Measurements from ENCODE around the gene CAV2.
"Not testable (repeated sequence)": the region's sequence is repeated elsewhere in the genome, so short reads cannot be mapped to it uniquely, and the experiment has no call there.

Gene CAV2, protein sequence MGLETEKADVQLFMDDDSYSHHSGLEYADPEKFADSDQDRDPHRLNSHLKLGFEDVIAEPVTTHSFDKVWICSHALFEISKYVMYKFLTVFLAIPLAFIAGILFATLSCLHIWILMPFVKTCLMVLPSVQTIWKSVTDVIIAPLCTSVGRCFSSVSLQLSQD

DNA sequence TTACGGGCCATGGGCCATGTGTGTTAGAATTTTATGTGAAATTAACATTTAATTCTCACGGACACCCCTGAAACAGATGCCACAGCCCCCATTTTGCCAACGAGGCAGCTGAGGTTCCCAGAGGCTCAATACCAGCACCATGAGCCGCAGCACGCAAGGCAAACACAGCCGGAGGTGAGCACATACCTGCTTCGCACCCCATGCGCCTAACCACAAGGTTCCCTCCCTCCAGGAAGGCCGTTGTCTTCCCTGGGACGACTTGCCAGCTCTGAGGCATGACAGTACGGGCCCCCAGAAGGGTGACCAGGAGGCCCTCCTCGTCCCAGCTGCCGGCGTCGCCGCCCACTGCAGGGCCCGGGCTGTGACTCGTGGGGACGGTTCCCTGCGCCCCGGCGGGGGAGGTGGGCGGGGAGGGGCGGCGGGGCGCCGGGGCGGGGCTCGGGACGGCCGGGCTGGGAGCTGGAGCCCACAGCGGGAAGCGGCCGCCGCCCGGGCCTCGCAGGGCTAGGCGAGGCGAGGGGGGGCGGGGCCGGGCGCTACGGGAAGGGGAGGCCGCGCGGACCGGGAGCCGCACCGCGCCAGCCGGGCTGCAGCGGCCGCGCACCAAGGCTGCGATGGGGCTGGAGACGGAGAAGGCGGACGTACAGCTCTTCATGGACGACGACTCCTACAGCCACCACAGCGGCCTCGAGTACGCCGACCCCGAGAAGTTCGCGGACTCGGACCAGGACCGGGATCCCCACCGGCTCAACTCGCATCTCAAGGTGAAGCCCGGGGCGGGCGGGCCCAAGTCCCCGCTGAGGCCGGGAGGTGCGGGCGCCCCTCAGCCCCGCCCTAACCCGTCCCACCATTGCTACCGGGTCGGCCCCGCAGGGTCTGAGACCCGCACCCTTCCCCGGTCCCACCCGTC lies at the start of gene CAV2:
Gene CAV2, plus strand, starts transcription at position 571 of the 910 bp plus-strand sequence. Its CDS starts 44 bp downstream, at position 615.
- no peak for DNase-seq

DNA sequence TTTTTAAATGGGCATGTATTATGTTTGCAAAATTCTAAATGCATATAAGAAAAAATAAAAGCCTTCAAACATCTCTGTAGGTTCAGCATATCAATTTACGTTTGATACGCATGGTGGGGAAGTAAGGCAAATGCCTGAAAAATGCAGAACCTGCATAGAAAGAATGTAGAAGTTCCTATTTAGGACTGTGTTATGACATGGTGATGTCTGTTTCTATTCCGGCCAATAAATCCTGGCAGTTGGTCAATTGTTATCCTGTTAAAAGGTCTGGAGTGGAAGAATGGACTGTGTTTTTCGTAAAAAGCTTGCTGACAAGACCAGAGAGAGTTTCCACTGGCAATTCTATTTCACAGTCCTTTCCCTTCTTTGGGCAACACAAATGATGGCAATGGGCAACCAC lies 49.6 kb upstream of the CAV2 start:
- DNase-seq, result no peak

DNA sequence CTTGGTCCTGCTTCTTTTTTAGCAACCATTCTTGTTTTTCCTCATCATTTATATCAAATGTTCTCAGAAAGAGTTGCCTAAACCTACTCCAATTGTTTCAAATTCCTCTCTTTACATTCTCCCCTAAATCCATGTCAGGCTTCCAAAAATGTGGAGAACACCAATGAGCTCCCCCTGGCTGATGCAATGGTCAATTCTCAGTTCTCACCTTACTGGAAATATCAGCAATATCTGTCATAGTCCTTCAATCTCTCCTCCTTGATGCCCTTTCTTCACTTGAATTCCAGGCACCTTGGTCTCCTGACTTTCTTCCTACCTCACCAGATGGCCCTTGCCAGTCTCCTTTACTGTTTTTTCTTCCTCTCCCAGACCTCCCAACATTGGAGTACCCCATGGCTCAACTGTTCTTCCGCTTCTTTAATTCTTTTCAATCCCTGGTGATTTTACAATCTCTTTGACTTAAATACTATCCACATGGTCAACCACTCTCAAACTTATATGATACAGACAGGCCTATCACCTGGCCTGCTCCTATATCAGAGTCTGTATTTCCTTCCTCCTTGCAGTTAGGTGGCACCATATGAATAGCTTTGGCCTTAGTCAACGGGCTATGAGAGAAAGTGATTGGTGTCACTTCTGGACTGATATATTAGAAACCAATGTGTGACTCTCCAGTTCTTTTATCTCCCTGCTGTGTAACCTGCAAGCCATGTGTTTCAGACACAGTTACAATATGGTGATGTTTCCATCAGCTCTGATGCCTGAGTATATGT lies 47.4 kb upstream of the CAV2 start:
- no peak for DNase-seq

DNA sequence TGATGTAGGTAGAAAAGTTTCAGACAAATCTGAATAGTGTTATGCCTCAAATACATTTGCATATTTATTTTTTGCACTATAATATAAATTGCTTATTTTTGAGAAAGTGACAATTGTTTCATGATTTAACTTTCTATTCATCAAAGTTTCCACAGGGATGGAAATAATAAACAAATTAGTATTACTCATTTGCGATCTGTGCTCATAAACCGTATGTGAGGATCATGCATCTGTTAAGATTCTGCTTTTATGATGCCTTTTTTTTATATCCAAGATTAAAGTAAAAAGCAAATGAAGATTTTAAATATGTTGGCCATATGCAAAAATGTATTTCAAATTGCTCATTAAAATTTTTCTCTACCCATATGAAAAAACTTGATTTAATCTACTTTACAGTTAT lies 45.2 kb upstream of the CAV2 start:
- no peak for DNase-seq

DNA sequence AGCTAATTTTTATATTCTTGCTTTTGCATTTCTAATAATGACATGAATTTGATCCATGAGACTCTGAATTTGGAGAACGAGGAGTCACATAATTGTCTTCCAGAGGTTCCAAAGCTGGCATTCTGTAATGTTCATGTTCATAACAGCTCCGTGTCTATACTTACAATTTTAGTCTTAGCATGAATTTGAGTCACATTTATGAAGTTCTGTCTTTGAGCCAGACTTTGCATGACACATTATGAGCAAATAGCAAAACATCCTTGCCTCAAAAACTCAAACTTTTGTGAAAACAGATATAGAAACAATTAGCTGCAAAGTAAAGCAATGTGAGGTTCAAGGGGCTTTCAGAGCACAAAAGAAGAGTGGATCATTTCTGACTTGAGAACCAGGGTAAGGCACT lies 44.5 kb upstream of the CAV2 start:
- no peak for DNase-seq

DNA sequence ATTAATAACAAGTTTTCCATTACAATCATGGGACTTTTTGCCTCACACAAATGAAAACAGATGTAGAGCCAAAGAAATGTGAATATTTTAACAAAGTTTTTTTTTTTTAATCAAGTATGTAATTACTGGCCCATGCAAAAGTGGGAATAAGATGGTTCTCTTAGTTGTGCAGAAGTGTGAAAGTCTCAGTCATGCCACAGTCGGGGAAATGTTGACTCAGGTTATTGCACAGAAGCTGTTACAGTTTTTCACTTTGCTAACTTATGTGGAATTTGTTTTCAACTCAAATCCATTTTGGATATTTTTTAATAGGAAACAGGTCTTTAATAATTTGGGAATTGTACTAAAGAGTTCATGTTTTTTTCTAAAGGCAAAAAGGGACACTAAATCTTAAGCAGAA lies 44.0 kb upstream of the CAV2 start:
- no peak for DNase-seq

DNA sequence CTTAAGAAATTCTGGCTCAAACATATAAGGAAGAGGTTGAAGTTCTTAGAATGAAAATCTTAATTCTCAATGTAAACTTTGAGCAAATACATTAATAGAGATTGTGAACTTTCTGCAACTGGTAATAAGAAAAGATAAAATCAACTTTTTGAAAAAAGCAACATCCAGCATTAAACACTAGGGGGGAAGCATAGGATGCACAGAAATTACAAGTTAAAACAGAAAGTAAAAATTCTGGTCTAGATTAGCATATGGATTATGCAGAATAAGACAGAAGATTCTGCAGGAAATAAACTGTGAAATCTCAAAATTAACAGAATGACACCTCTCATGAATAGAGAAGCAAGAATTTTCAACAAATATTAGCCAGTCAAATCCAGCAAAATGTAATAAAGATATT lies 38.0 kb upstream of the CAV2 start:
- no peak for DNase-seq

DNA sequence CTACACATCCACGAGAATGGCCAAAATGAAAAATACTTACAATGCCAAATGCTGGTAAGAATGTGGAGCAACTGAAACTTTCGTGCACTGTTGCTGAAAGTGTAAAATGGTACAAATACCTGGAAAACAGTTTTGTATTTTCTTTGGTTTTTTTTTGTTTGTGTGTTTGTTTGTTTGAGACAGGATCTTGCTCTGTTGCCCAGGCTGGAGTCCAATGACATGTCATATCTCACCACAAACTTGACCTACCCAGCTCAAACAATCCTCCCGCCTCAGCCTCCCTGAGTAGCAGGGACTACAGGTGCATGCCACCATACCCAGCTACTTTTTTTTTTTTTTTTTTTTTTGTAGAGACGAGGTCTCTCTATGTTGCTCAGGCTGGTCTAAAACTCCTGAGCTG lies 35.6 kb upstream of the CAV2 start:
- no peak for DNase-seq

DNA sequence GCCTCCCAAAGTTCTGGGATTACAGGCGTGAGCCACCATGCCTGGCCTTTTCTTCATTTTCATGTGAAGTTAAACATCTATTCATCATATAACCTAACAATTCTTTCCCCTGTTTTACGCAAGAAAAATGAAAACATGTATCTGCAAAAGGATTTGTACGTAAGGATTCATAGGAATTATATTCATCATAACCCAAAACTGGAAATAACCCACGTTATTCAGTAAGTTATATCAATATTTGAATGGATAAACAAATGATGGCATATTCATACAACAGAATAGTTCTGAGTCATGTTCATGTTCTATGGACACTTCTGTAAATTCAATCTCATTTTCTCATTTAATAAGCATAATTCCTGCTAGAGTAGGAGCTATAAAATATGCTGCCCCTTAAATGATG lies 35.2 kb upstream of the CAV2 start:
- no peak for DNase-seq

DNA sequence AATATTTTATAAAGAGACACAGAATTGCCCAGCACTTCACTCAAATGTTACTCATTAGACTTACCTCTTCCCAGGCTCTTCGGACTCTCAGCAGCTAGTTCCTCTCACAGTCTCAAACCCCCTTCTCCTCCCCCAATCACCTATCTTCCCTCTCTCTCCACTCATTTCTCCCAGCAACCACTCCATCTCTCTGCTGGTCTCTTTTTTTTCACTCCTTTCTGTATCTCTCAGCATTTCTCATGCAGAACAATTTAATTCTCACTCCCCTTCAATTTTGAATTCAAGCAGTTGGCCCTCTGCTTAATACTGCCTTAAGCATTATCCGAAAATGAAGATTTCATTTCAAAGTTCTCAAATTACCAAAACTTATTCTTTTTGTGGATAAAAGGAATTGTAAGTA lies 34.4 kb upstream of the CAV2 start:
- no peak for DNase-seq

DNA sequence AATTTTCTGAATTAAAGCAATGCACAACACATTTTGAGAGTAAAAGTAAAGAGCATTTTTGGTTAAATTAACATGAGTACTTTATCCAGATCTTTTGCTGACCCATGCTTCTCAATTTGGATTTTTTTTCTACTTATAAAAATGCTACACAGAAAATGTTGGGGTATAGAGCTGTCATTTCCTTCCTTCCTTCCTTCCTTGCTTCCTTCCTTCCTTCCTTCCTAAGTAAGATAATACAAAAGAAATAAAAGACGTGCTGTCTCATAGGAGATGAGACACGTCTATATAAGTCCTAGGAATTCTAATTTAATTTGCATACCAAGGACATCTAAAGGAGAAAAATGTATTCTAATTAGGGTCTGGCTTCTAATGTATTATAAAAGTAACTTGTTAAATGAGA lies 31.0 kb upstream of the CAV2 start:
- DNase-seq, result no peak

DNA sequence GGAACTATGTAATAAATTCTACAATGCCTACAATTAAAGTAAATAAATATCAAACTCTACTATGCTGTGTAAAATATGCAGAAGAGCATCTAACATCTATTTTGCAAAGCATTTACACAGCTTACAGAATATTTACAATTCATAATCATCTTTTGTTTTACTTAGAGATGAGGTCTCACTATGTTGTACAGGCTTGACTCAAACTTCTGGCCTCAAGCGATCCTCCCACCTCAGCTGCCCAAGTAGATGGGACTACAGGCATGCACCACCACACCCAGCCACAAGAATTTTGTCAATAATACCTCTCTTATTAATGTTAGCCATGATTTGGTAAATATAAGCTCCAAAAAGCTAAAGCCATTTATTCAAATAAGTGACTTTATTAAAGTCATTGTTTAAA lies 21.9 kb upstream of the CAV2 start:
- DNase-seq, result no peak

DNA sequence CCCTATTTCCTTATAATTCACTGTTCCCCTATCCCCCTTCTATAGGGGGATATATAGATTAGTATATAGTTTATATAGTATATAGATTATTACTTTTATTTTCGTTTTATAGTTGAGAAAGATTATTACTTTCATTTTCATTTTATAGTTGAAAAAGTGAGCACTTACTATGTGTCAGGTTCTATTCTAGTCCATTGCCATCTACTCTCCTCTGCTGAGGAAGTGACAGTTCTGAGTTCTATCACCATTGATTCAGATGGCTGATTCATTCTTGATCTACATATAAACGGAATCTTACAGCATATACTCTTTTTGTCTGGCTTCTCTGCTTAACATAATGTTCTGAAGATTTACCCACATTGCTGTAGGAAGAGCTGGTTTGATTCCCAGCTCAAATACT lies 20.7 kb upstream of the CAV2 start:
- no peak for DNase-seq

DNA sequence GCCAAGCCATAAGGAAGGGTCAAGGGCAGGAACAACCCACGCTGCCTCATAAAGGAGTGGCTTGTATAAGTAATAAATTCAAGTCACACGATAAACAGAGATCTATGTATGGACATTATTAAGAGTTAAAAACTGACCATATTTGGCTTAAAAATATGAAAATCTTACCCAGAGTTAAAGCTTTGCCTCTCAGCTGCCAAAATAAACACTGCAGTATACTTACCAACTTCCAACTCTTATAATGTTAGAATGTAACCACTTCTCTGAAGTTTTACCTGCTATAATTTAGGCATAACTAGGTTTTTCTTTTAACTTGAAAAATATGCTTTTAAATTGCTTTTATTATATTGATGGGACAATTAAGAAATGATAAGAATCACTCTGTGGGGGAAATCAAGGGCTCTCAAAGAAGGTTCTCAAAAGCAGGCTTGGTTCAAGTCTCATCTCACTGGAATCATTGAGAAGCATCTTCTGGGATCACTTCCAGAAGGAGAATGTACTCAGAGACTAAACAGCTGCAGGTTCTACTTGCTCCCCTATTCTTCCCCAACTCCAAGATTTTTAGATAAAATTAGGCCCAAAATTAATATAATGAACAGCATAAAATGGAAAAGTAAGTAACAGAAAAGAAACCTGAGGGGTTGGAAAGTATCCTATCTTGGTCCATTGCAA lies 16.1 kb upstream of the CAV2 start:
- DNase-seq, result no peak

DNA sequence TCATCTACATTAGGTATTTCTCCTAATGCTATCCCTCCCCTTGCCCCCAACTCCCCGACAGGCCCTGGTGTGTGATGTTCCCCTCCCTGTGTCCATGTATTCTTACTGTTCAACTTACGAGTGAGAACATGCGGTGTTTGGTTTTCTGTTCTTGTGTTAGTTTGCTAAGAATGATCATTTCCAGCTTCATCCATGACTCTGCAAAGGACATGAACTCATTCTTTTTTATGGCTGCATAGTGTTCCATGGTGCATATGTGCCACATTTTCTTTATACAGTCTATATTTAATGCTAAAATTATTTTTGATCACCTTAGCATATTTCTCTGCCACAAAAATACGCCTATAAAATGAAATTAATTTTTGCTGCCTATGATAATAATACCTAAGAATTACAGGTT lies 15.1 kb upstream of the CAV2 start:
- not testable (repeated sequence) for DNase-seq

DNA sequence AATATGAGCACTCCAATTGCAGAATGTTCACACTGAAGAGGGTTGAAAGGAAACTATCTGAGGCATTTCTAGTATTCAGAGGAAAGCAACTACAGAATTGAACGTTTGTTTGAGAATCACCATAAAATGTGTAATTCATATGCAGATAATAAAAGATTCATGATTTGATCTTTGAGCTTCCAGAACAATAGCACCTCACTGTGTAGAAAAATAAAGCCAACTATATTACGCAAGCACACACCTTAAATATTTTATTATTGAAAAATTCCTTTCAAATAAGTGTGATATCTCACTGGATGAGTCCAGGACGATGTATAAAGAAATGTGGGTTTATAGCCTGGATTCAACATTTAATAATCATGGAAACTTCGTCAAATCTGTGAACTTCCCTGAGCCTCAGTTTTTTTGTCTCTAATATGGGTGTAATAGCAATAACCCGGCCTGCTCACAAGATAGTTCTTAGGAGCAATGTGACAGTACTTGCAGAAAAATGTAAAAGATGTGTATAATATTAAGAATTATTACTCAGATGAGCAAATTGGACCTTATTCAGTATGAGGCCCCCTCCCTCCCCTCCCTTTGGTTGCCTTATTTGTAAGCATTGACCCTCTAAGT lies 11.5 kb upstream of the CAV2 start:
- DNase-seq, result no peak

DNA sequence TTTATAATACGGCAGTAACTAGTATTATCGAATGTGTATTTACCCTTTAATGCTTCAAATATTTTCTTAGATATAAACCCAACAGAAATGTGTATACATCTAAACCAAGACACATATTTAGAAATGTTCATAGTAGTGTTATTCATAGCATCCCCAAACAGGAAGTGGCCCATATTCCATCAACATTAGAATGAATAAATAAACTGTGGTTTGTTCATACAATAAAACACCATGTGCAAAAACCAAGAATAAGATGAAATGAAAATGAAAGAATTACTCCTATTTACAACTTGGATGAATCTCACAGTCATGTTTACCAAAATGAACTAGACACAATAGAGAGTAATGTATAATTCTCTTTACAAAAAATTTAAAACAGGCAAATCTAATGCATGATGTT lies 9.2 kb upstream of the CAV2 start:
- DNase-seq, result no peak

DNA sequence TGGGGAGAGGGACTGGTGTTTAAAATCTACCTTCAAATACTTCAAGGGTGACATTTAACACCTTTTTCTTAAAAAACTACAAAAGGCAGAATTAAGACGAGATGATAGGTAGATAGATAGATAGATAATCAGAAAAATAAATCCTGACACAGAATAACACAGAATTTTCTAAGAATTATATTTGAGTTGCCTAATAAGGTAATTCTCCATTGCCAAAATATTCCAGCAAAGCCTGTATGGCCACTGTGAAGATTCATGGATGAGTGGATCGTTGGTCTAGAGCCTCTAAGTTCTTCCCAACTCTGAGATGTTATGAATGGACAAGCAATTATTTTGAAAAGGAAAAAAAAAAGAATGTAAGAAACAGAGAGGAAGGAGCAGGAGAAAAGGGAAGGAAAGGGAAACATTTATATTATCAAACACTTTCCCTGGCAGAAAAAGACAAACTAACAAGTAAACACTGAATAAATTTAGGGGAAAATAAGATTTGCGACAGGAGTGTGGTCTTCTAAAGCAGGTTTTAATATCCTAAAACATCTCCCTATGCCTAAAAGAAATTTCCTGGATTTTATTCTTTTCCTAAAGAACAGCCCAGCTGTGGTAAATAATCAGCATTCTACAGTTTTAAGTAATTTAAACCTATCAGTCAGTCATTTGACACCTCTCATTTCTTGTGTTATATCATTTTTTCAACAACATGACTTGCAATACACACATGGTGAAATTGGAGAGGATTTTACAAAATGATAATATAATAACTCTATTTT lies 7.5 kb upstream of the CAV2 start:
- DNase-seq, result no peak

DNA sequence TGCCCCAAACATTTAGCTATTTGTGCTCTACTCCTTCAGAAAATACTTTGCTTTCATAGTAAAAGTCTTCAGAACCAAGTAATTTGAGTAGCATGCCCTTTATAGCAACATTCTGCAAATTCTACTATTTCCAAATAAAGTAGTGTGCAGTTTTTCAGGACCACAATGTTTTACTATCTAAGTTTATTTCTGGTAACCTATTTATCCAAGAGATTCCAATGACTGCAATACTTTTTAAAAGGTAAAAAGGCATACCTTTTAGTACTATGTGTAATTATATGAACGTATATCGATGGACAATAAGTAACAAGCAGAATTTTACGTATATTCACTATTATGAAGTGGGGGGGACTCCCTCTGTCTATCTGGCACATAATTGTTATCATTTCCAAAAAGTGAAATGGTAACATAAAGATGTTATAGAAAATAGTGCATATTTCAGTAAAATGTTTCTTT lies 6.9 kb upstream of the CAV2 start:
- no peak for DNase-seq

DNA sequence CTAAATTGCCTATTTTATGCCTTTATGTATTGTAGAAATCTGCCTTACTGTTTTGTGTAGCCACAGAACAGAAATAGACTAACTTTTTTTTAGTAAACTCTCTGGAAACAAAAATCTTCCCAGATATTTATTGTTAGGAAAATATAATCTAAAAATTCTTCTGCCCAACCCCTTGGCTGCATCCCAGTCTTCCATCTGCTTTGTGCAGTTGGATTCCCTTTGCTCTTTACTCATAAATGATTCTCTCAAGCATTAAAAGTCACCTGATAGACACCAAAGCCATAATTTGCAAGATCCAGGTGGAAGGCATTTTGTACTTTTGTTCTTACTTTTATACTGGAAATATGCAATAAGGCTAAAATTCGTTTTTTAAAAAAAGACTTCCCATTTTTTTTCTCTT lies 6.1 kb upstream of the CAV2 start:
- DNase-seq, result no peak

DNA sequence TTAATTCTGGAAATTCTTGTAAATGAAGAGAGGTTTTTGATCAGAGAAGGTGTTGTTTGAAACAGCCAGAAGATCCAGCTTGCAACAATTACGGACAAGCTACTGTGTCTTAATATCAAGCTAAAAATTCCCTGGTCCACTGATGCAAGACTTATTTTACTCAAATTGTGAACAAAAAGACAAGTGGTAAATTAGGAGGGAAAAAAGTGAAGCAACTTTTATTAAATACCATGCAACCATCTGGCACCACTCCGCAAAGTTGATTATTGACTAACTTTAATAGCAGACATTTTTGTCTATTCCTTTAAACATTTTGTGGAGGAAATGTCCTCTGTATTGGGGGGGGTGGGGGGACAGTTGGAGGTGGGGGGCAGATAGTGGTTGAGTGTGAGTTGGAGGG lies 5.1 kb upstream of the CAV2 start:
- no peak for DNase-seq

DNA sequence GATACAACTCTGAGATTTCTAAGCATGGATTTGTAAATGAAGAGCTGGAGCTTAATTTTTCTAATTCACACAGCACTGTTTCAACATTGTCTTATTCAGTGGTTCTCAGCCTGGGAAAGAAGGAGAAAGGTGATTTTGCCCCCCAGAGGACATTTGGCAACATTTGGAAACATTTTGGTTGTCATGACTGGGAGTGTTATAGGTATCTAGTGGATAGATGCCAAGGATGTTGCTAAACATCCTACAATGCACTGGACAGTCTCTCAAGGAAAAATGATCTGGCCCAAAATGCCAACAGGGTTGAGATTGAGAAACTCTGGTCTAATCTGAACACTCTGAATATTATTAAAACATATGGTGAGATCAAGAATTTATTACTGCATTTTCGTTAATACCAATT lies 3.8 kb upstream of the CAV2 start:
- DNase-seq, result no peak

Data from SHP77 (cell line).